GM12878 (cell line): ENCODE results near the gene FAM114A1. TPM values are rescaled to one million over a fixed set of nuclear protein-coding genes. Genes with fewer than 3 reads are reported as not detected.

Experiments
- ATAC-seq: fragments of 200-7000 bp; cut with Tn5 transposase; 3 replicates; pipeline ENCODE4 v1.9.1; 2020; ENCODE audit warnings: mild to moderate bottlenecking, moderate library complexity
- BruUV-seq: library from RNA; stranded (reverse); fragments of 400-500 nt; replicated peaks from 2 replicates; lab custom pipeline; 2021; lab: Mats Ljungman, UMichigan
- CTCF ChIA-PET: fragments of 300-600 bp; sonication (Branson Sonifier 250); formaldehyde crosslinking; extraction: SDS; loops from one replicate; lab custom pipeline; 2021; ENCODE audit warnings: inconsistent platforms; lab: Yijun Ruan, JAX
- POLR2A ChIA-PET: fragments of 350-600 bp; formaldehyde crosslinking; extraction: SDS; loops from one replicate; lab custom pipeline; 2021; ENCODE audit warnings: inconsistent platforms; lab: Charles Lee
- RAD21 ChIA-PET: fragments of 300-600 bp; sonication (Branson Sonifier 250); formaldehyde crosslinking; loops from one replicate; lab custom pipeline; 2023; ENCODE audit warnings: antibody characterized with exemption; ENCODE audit not compliant: unreplicated experiment; lab: Charles Lee
- SMC1A ChIA-PET: fragments of 300-600 bp; sonication (Branson Sonifier 250); formaldehyde crosslinking; loops from one replicate; lab custom pipeline; 2023; ENCODE audit not compliant: unreplicated experiment, uncharacterized antibody; lab: Charles Lee
- DNase-seq: peaks from one replicate; pipeline ENCODE4 v3.0.0-alpha.2; 2011; ENCODE audit warnings: low read depth, low spot score
- FAIRE-seq: peaks from 3 replicates; lab custom pipeline; 2011; peaks lifted over from hg19 to GRCh38; lab: Jason Lieb, UNC
- H2AFZ ChIP-seq: 2 replicates; pipeline ENCODE4 v1.6.0; 2011; ENCODE audit warnings: low read depth, low read length, control low read depth; ENCODE audit not compliant: control insufficient read depth
- H3K27ac ChIP-seq: 2 replicates; pipeline ENCODE4 v1.5.1; 2011; ENCODE audit warnings: control low read depth; ENCODE audit not compliant: control insufficient read depth, insufficient read depth
- H3K27me3 ChIP-seq, 2 experiments: replicated peaks in 1 of 2; 2 replicates each; pipeline versions ENCODE4 v1.6.0 to v1.6.1; 2011; ENCODE audit warnings: low read length in 1 of 2; ENCODE audit not compliant: control insufficient read depth in 2 of 2, insufficient read depth in 2 of 2
- H3K36me3 ChIP-seq, 2 experiments: 2 replicates each; pipeline ENCODE4 v1.5.1; 2011; ENCODE audit warnings: low read length in 1 of 2; ENCODE audit not compliant: control insufficient read depth in 2 of 2, insufficient read depth in 2 of 2
- H3K4me1 ChIP-seq: 2 replicates; pipeline ENCODE4 v1.6.1; 2011; ENCODE audit warnings: mild to moderate bottlenecking, low read length, moderate library complexity, mixed read lengths; ENCODE audit not compliant: control insufficient read depth, insufficient read depth
- H3K4me2 ChIP-seq: 2 replicates; pipeline ENCODE4 v1.6.0; 2011; ENCODE audit warnings: control low read depth; ENCODE audit not compliant: control insufficient read depth, insufficient read depth
- H3K4me3 ChIP-seq: fragments of 200-600 bp; sonication (generic); 2 replicates; pipeline ENCODE4 v1.5.1; 2016
- H3K79me2 ChIP-seq: 2 replicates; pipeline ENCODE4 v1.6.0; 2011; ENCODE audit warnings: low read length; ENCODE audit not compliant: control insufficient read depth, insufficient read depth
- H3K9ac ChIP-seq: 2 replicates; pipeline ENCODE4 v1.8.0; 2011; ENCODE audit warnings: low read length, control low read depth, mixed read lengths; ENCODE audit not compliant: control insufficient read depth, insufficient read depth
- H3K9me3 ChIP-seq: replicated peaks from 3 replicates; pipeline ENCODE4 v1.5.1; 2011; ENCODE audit warnings: mild to moderate bottlenecking, low read length; ENCODE audit not compliant: control insufficient read depth, insufficient read depth
- H4K20me1 ChIP-seq: 2 replicates; pipeline ENCODE4 v1.6.0; 2011; ENCODE audit not compliant: control insufficient read depth, insufficient read depth
- CBX5 ChIP-seq: sonication (generic); IDR thresholded peaks from 2 replicates; pipeline ENCODE4 v1.6.1; 2016; ENCODE audit warnings: low read depth, moderate library complexity, mild to moderate bottlenecking, inconsistent platforms
- CREB1 ChIP-seq: IDR thresholded peaks from 2 replicates; pipeline ENCODE4 v1.6.1; 2012; ENCODE audit warnings: low read depth, mild to moderate bottlenecking, inconsistent platforms
- DPF2 ChIP-seq: fragments of 450-650 bp; IDR thresholded peaks from 2 replicates; pipeline ENCODE4 v1.6.1; 2017; ENCODE audit warnings: mild to moderate bottlenecking
- IRF4 ChIP-seq: IDR thresholded peaks from 2 replicates; pipeline ENCODE4 v1.6.1; 2011; ENCODE audit warnings: low read depth, low read length
- LARP7 ChIP-seq: fragments of 450-650 bp; IDR thresholded peaks from 2 replicates; pipeline ENCODE4 v1.6.1; 2017; ENCODE audit warnings: mild to moderate bottlenecking
- RUNX3 ChIP-seq: IDR thresholded peaks from 2 replicates; pipeline ENCODE4 v1.6.1; 2012; ENCODE audit warnings: low read length, inconsistent platforms
- TCF3 ChIP-seq: IDR thresholded peaks from 2 replicates; pipeline ENCODE4 v1.6.1; 2012; ENCODE audit warnings: low read depth, mild to moderate bottlenecking, low read length, borderline replicate concordance; ENCODE audit not compliant: insufficient read depth
- ZBTB40 ChIP-seq: fragments of 450-650 bp; IDR thresholded peaks from 2 replicates; pipeline ENCODE4 v1.6.1; 2016; ENCODE audit warnings: mild to moderate bottlenecking, moderate library complexity, borderline replicate concordance
- WGBS: methylation state at CpG from one replicate; pipeline ENCODE4 v1.1.6; 2016; ENCODE audit warnings: low lambda C conversion rate; ENCODE audit not compliant: insufficient replicate concordance, insufficient coverage; ENCODE audit errors: missing lambda C conversion rate; 5-methylcytosine and 5-hydroxymethylcytosine counted together
- in situ Hi-C: fragments of 300-500 bp; cut with MboI; formaldehyde crosslinking; loops from 9 replicates; pipeline ENCODE4 v1.14.3; 2018; ENCODE audit warnings: mixed read lengths
- intact Hi-C: fragments of 100-400 bp; cut with micrococcal nuclease; formaldehyde crosslinking; loops from one replicate; pipeline ENCODE4 v1.14.2; 2022; ENCODE audit not compliant: unreplicated experiment
- polyA plus RNA-seq, 11 experiments: library from polyadenylated mRNA; depleted of rRNA in 4 of 11; unstranded in 6 of 11; stranded (reverse) in 5 of 11; fragments of >200 nt; fragmentation: Nextera tagmentation in 4 of 11; fragmentation: Illumina TruSeq in 1 of 11; extraction: Ambion mirVana in 4 of 11; extraction: Trizol in 1 of 11; gene quantifications; 1 replicate in 1 of 11; 2 replicates in 10 of 11; pipeline versions ENCODE4 v1.2.1 to v1.2.3, GENCODE V29; 2011 to 2016; ENCODE audit warnings: inconsistent platforms in 2 of 11, missing spikeins in 2 of 11, low read depth in 1 of 11
- total RNA-seq, 4 experiments: library from RNA; depleted of rRNA in 3 of 4; stranded (reverse); fragments of >200 nt in 3 of 4; fragmentation: Illumina TruSeq in 1 of 4; extraction: Trizol in 1 of 4; gene quantifications; 2 replicates each; pipeline versions ENCODE4 v1.2.1 to v1.2.3, GENCODE V29; 2013 to 2021

The FAM114A1 gene
- total and polyA plus RNA-seq, 10 of the 15 experiments (the other 5 are each of a cell fraction or from before 2014, with no cell fraction given) = 1.3 to 6.2 (median 3.9) TPM

- peaks cover 2% of the 10 kb centered on the region; the same call in 1 of the 2 replicates for H3K79me2 ChIP-seq
- no TSS peak for BruUV-seq
- no peaks in the 10 kb centered on the region for H3K36me3 ChIP-seq
- FAIRE-seq (no peak), ATAC-seq (peak; percentile 6; the same call in 2 of the 3 replicates), DNase-seq (no peak)
- H3K4me3 ChIP-seq = peak overlapping the region; percentile 70
- peaks cover 7% of the 10 kb centered on the region for H3K4me1 ChIP-seq
- H3K4me2 ChIP-seq = peak overlapping the region; percentile 90
- ChIA-PET SMC1A (interaction anchor here (1.1 kb wide), 1 partner anchor 20 kb away, joined by 3 read pairs; no protein-coding TSS in a partner anchor), RAD21 (interaction anchor here (3.6 kb wide), 1 partner anchor 109 kb away, joined by 18 read pairs; no protein-coding TSS in a partner anchor), CTCF (interaction anchor here (3.7 kb wide), 1 partner anchor 8 kb away, joined by 29 read pairs; no protein-coding TSS in a partner anchor), POLR2A (interaction anchor here (0.5 to 0.6 kb wide), 2 partner anchors 29 to 319 kb away, joined by 3 to 5 read pairs; no protein-coding TSS in a partner anchor)
- no peaks in the 10 kb centered on the region for H3K9me3 ChIP-seq
- intact Hi-C loops (no loop called here), in situ Hi-C loops (loop anchor here (10.0 to 25.0 kb wide), 3 partner anchors 556 to 804 kb away; no protein-coding TSS in a partner anchor)
- H4K20me1 ChIP-seq = no peaks in the 10 kb centered on the region
- H2AFZ ChIP-seq = peak overlapping the region; percentile 84
- WGBS = 78% methylated on average over 28 of the region's 30 CpGs
- no peak overlapping the region for H3K27ac ChIP-seq
- no peaks in the 10 kb centered on the region for H3K27me3 ChIP-seq
- TF ChIP-seq CREB1 = no peak
- TF ChIP-seq DPF2 = peak; percentile 26; the same call in 1 of the 2 replicates
- peak; percentile 24; the same call in 1 of the 2 replicates for TF ChIP-seq ZBTB40
- TF ChIP-seq CBX5 = no peak
- 0 out of 2 replicates have a peak, but pooled peaks have one; percentile 9 for TF ChIP-seq LARP7
- no peak for TF ChIP-seq IRF4
- no peak for TF ChIP-seq RUNX3
- TF ChIP-seq TCF3 = no peak
- H3K9ac ChIP-seq = peak overlapping the region; percentile 62
Measured at GRCh38 chr4:38868059-38868960, 704 bp downstream of the FAM114A1 start.
